ENCODE results near the gene PCGF1.

GRCh38 chr2:74462786-74463105 is 44.7 kb downstream of the PCGF1 start:
- TF ChIP-seq, protein P1, sequence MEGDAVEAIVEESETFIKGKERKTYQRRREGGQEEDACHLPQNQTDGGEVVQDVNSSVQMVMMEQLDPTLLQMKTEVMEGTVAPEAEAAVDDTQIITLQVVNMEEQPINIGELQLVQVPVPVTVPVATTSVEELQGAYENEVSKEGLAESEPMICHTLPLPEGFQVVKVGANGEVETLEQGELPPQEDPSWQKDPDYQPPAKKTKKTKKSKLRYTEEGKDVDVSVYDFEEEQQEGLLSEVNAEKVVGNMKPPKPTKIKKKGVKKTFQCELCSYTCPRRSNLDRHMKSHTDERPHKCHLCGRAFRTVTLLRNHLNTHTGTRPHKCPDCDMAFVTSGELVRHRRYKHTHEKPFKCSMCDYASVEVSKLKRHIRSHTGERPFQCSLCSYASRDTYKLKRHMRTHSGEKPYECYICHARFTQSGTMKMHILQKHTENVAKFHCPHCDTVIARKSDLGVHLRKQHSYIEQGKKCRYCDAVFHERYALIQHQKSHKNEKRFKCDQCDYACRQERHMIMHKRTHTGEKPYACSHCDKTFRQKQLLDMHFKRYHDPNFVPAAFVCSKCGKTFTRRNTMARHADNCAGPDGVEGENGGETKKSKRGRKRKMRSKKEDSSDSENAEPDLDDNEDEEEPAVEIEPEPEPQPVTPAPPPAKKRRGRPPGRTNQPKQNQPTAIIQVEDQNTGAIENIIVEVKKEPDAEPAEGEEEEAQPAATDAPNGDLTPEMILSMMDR (CRISPR knock-in tag; IDR thresholded peaks at IDR 0.05) = no peak
- no peak for TF ChIP-seq FOSL2 (CRISPR knock-in tag; IDR thresholded peaks at IDR 0.05)
